Measurements from ENCODE around the gene ITGA11.

ITGA11 gene

GRCh38 chr15:68259883-68260282, 172.1 kb downstream of the ITGA11 start:
- DNase-seq = no peak
- Histone ChIP-seq H3K4me1 (no peaks in the 10 kb centered on the region), H3K4me3 (ENCODE audit: low read depth, low read length) (no peak overlapping the region), H3K9me3 (no peaks in the 10 kb centered on the region), H3K27me3 (peaks cover 11% of the 10 kb centered on the region), H3K36me3 (no peaks in the 10 kb centered on the region)
- no peak for TF ChIP-seq CTCF (IDR thresholded peaks at IDR 0.05; ENCODE audit: low read depth, low read length)

- no peaks in the 10 kb centered on the region for H3K4me1 ChIP-seq
- 0 out of 2 replicates have a peak, but pooled peaks cover 3% of the 10 kb centered on the region for H3K27me3 ChIP-seq
- no peaks in the 10 kb centered on the region for H3K9me3 ChIP-seq
- TF ChIP-seq CTCF (IDR thresholded peaks at IDR 0.05; ENCODE audit: low read depth, low read length) = no peak
- no peak overlapping the region for H3K4me3 ChIP-seq (ENCODE audit: low read depth, low read length)
- DNase-seq = no peak
- no peaks in the 10 kb centered on the region for H3K36me3 ChIP-seq
Observed at GRCh38 chr15:68258692-68259091, 173.3 kb downstream of the ITGA11 start.

- no peak for TF ChIP-seq CTCF (IDR thresholded peaks at IDR 0.05; ENCODE audit: low read depth, low read length)
- no peaks in the 10 kb centered on the region for H3K36me3 ChIP-seq
- DNase-seq = no peak
- H3K27me3 ChIP-seq = no peaks in the 10 kb centered on the region
- no peaks in the 10 kb centered on the region for H3K9me3 ChIP-seq
- H3K4me1 ChIP-seq = no peaks in the 10 kb centered on the region; the same call in 1 of the 2 replicates
- H3K4me3 ChIP-seq (ENCODE audit: low read depth, low read length) = no peak overlapping the region
Observed at GRCh38 chr15:68256675-68257450, 175.1 kb downstream of the ITGA11 start.

- Histone ChIP-seq H3K27me3 (no peaks in the 10 kb centered on the region), H3K9me3 (no peaks in the 10 kb centered on the region), H3K4me3 (ENCODE audit: low read depth, low read length) (no peak overlapping the region), H3K36me3 (no peaks in the 10 kb centered on the region), H3K4me1 (no peaks in the 10 kb centered on the region; the same call in 1 of the 2 replicates)
- TF ChIP-seq CTCF (IDR thresholded peaks at IDR 0.05; ENCODE audit: low read depth, low read length) = peak; percentile 88
- DNase-seq = peak; percentile 42
Observed at GRCh38 chr15:68252925-68253534, 178.9 kb downstream of the ITGA11 start.

GRCh38 chr15:68249058-68249713, 182.8 kb downstream of the ITGA11 start:
- no peaks in the 10 kb centered on the region for H3K36me3 ChIP-seq
- H3K4me1 ChIP-seq = no peaks in the 10 kb centered on the region; the same call in 1 of the 2 replicates
- DNase-seq = no peak
- H3K9me3 ChIP-seq = no peaks in the 10 kb centered on the region
- no peaks in the 10 kb centered on the region for H3K27me3 ChIP-seq
- TF ChIP-seq CTCF (IDR thresholded peaks at IDR 0.05; ENCODE audit: low read depth, low read length) = no peak
- H3K4me3 ChIP-seq (ENCODE audit: low read depth, low read length) = no peak overlapping the region

All from BE2C (cell line).